Kidney capillary endothelial cell (primary cell): ENCODE results near the gene PRPF40B.

Experiments used
- DNase-seq: peaks from one replicate; pipeline ENCODE4 v3.0.0-alpha.2; 2018; ENCODE audit warnings: low spot score

Gene PRPF40B

GRCh38 chr12:49636574-49636973 lies 13.2 kb downstream of the PRPF40B start:
- DNase-seq = no peak

- no peak for DNase-seq
Measured at GRCh38 chr12:49636979-49637755, 13.8 kb downstream of the PRPF40B start.

DNA sequence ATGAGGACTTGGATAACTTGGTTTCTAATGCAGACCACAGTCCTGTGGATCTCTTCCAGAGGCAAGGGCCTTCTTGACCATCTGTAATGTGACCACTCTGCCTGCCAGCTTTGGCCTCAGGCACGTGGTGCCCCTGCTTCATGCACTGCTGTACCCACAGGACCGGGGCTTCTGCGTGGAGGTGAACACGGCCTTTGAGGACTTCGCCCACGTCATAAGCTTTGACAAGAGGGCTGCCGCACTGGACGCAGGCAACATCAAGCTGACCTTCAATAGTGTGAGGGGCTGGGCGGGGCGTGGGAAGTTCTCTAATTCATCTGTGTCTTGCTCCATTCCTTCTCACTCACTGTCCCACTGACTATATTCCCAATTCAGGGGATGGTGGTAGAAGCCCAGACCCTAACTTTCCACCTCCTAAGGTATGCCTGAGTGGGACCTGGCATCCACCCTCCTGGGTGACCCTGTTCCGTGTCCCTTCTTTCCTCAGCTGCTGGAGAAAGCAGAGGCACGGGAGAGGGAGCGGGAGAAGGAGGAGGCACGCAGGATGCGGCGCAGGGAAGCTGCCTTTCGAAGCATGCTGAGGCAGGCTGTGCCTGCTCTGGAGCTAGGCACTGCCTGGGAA lies 18.5 kb downstream of the PRPF40B start:
- DNase-seq = no peak

DNA sequence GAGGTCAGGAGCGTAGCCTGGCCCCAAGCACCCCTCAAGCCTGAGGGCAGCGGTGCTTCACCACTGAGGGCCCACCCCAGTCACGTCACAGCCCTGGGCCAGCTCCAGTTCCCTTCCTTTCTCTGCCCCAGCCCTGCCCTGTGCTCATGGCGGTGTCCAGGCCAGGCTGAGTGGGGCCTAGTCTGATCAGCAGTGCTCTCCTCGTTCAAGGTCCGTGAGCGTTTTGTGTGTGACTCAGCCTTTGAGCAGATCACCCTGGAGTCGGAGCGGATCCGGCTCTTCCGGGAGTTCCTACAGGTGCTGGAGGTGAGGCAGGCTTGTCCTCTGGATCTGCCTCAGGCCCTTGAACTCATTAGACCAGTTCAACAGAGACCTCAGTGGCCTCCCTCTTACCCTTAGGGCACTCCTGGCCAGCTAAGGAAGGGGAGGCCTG lies 19.0 kb downstream of the PRPF40B start:
- no peak for DNase-seq

- DNase-seq = no peak
Measured at GRCh38 chr12:49643135-49643534, 19.8 kb downstream of the PRPF40B start.

DNA sequence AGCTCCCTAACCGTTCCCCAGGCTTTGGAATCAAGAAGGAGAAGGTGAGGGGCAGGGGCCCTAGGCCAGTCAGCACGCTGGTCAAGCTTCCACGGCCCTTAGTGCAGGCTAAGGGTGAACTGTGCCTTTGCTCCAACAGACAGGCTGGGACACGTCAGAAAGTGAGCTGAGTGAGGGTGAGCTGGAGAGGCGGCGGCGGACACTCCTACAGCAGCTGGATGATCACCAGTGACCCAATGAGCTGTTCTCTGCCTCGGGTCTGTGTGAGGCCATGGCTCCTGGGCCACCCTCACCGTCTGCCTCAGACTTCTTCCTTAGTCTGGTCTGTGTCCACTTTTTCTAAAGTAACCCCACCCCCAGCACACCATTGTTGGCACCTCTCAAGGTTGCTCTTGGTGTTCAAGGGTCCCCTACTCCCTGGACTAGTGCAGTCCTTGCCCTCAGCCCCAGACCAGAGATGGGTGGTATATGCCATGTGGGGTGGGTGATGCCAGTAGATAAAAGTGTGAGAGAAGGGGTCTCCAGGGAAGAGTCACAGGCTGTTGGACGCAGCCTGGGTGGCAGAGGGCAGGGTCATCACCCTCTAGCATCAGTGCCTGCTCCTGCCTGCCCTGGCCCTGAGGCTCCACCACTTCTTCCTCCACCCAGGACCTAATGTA lies 20.7 kb downstream of the PRPF40B start:
- DNase-seq = no peak

GRCh38 chr12:49644620-49644994 lies 21.2 kb downstream of the PRPF40B start:
- DNase-seq = peak; percentile 79

- DNase-seq = no peak
Measured at GRCh38 chr12:49645146-49646039, 22.0 kb downstream of the PRPF40B start.

GRCh38 chr12:49646331-49646830 lies 23.0 kb downstream of the PRPF40B start:
- no peak for DNase-seq

DNA sequence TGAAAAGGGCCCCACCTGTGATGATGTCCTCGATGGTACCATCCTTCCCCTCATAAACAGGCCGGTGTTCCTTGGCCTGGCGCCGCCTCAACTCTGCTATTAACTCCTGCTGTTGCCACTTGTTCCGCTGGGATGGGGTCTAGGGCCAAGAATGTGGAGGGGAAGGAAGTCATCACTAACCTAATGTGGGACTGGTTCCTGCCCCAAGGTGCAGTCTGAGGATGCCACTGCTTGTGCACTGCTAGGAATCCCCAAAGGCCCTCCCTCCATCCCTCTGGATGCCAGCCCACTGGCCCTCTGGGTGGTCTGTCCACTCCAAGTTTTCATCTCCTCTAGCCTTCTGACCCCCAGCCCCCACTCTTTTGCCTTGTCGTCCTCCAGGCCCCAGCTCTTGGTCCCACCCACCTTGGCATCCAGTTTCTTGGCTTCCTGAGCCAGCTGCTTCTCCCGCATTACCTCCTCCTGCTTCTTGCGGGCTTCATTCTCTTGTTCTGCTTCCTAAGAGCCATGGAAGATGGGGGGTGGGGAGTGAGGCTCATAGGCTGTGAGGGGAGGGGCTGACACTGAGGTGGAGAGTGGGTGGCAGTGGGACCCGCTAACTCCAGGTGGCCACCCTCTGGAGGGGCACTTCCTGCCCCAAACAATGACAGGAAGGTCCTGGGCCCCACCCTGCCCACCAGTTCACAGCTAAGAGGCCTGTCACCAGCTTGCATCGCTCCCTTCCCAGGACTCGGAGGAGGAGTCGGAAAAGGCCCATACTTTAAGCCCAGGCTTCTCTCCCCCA lies 23.7 kb downstream of the PRPF40B start:
- peak; percentile 85 for DNase-seq

- peak; percentile 44 for DNase-seq
Measured at GRCh38 chr12:49647827-49648711, 24.7 kb downstream of the PRPF40B start.

GRCh38 chr12:49648712-49649003 lies 25.3 kb downstream of the PRPF40B start:
- no peak for DNase-seq

DNA sequence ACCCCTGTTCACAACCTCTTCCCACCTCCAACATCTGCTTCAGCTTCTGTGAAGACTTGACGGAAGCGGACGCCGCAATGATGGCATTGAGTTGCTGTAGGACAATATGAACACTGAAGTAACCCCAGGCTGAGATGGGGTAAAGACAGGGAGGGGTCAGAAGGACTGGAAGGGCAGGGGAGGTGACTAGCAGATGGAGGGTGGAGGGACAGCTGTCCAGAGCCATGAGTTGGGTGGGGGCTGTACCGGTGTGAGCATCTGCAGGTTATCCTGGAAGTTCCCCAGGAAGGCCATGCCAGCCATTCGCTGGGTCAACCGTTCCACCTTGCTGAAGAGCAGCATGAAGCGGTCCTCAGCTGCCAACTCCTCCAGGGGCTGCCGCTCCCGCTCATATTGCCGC lies 26.1 kb downstream of the PRPF40B start:
- DNase-seq = no peak

DNA sequence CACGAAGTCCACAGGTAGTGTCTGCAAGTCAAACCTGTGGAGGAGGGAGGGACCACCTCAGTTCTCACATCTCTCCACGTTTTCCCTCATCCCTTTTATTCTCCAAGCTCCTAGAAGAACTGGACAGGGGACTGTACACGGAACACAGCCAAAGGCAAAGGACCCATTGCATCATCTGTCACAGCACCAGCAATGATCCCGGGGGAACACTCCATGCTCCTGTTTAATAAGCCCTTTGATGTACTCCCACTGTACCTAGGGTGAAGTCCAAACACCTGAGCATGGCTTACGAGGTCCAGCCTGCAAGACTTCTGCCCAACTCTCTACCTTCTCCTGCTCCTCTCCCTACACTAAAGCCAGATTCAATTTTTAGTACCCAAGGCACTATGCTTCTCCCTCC lies 26.5 kb downstream of the PRPF40B start:
- DNase-seq = no peak

GRCh38 chr12:49651855-49652254 lies 28.5 kb downstream of the PRPF40B start:
- no peak for DNase-seq

DNA sequence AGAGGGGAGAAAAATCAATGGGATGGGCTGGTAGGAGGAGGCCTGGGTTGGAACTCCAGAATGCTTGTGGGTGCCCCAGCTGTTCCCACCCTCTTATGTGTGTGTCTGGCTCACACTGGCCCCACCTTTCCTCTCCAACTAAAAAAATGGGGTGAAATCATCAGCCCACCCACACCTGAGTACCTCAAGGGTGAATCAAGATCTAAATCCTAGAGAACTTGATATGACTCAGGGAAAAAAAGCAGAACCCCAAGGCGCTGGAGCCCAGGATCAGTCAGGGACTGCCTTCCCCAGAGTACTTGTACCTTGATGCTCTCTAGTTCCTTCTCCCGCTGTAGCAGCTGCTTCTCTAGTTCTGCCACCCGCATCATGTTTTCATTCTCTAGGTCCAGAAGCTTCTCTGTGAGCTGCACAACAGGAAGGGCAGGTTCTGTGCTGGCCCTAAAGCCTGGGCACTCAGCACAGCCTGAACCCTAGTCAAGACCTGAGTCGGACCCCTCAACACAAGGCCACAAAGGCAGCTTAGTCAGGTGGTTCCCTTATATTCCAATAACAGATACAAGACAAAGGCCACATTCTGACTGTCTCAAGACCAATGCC lies 29.7 kb downstream of the PRPF40B start:
- no peak for DNase-seq

DNA sequence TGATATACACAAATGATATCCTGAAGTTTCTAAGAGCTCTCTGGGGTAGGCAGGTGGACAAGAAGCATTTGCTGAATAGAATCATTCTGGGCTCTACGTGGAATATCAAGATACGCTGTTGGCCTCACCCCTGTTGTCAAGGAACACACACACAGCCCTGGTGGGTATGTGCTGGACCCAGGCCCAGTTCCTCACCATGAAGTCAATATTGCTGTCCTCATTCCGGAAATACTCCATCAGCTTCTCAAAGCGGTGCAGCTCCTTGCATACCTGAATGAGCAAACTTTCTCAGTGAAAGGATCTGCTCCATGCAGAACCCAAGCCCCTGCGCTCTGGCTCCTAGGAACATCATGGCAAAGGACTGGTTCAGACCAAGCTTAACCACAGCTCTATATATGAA lies 31.4 kb downstream of the PRPF40B start:
- DNase-seq = no peak

- DNase-seq = peak; percentile 65
Measured at GRCh38 chr12:49655595-49656236, 32.4 kb downstream of the PRPF40B start.

DNA sequence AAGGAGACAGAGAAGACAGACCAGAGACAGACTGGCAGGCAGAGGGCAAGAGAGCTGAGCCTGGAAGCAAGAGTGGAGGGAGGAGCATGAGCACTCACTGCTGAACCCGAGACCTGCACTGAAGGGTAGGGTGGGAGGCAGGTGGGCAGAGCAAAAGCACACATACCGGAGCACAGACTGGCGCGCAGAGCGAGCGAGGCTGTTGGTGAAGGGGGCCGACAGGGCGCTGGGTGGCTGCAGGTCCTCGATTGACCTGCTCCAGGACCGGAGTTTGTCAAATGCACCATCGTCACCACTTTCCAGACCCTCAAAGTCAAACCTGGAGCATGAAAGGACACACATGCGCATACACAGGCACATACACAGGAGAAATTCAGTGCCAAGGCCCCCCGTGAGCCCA lies 34.9 kb downstream of the PRPF40B start:
- DNase-seq = no peak
